ENCODE data around the gene GOLGA8J.
"Not testable (repeated sequence)": the region's sequence is repeated elsewhere in the genome, so short reads cannot be mapped to it uniquely, and the experiment has no call there.

The GOLGA8J gene

GRCh38 chr15:30042556-30042955, 40.2 kb upstream of the GOLGA8J start:
- ChIA-PET CTCF (interaction anchor here (0.9 to 1.7 kb wide), 2 partner anchors 9 to 117 kb away, joined by 3 to 5 read pairs; no protein-coding TSS in a partner anchor), POLR2A (no interaction called here)
- no peak for DNase-seq (ENCODE audit: extremely low spot score)
- no peak for TF ChIP-seq ELF4 (IDR thresholded peaks at IDR 0.05)
- TF ChIP-seq FOXM1 (IDR thresholded peaks at IDR 0.05; ENCODE audit: borderline replicate concordance) = no peak
- TF ChIP-seq NFRKB (IDR thresholded peaks at IDR 0.05) = no peak
- no peak for TF ChIP-seq FOXA1 (IDR thresholded peaks at IDR 0.05)
- no peak for TF ChIP-seq HDGF (IDR thresholded peaks at IDR 0.05; ENCODE audit: borderline replicate concordance)
- TF ChIP-seq PKNOX1 (IDR thresholded peaks at IDR 0.05) = no peak
- TF ChIP-seq CTBP1 (IDR thresholded peaks at IDR 0.05; ENCODE audit: borderline replicate concordance) = no peak

- no peak for DNase-seq (ENCODE audit: extremely low spot score)
- TF ChIP-seq SUZ12 (IDR thresholded peaks at IDR 0.05) (no peak), ELF4 (IDR thresholded peaks at IDR 0.05) (no peak), ZNF384 (IDR thresholded peaks at IDR 0.05) (no peak), SP1 (IDR thresholded peaks at IDR 0.05) (no peak), NFRKB (IDR thresholded peaks at IDR 0.05) (no peak), ARNT (IDR thresholded peaks at IDR 0.05) (no peak), TARDBP (IDR thresholded peaks at IDR 0.05) (no peak), BHLHE40 (IDR thresholded peaks at IDR 0.05; ENCODE audit: borderline replicate concordance) (no peak)
- CTCF ChIA-PET = interaction anchor here (0.9 to 1.7 kb wide), 2 partner anchors 9 to 117 kb away, joined by 3 to 5 read pairs; no protein-coding TSS in a partner anchor
- POLR2A ChIA-PET = no interaction called here
Measured at GRCh38 chr15:30043211-30043655, 39.5 kb upstream of the GOLGA8J start.

GRCh38 chr15:30044377-30044776, 38.4 kb upstream of the GOLGA8J start:
- DNase-seq (ENCODE audit: extremely low spot score) = no peak
- POLR2A ChIA-PET = no interaction called here
- TF ChIP-seq TARDBP (IDR thresholded peaks at IDR 0.05) (no peak), ELF4 (IDR thresholded peaks at IDR 0.05) (no peak), CTBP1 (IDR thresholded peaks at IDR 0.05; ENCODE audit: borderline replicate concordance) (no peak), HDGF (IDR thresholded peaks at IDR 0.05; ENCODE audit: borderline replicate concordance) (no peak), FOXA1 (IDR thresholded peaks at IDR 0.05) (no peak), SP1 (IDR thresholded peaks at IDR 0.05) (no peak), PKNOX1 (IDR thresholded peaks at IDR 0.05) (no peak), ZNF384 (IDR thresholded peaks at IDR 0.05) (no peak), FOXM1 (IDR thresholded peaks at IDR 0.05; ENCODE audit: borderline replicate concordance) (no peak)
- CTCF ChIA-PET = no interaction called here

GRCh38 chr15:30044826-30045225, 37.9 kb upstream of the GOLGA8J start:
- POLR2A ChIA-PET; DNase-seq (ENCODE audit: extremely low spot score); CTCF ChIA-PET: not testable (repeated sequence)

GRCh38 chr15:30045248-30046041, 37.3 kb upstream of the GOLGA8J start:
- DNase-seq (ENCODE audit: extremely low spot score); CTCF ChIA-PET; POLR2A ChIA-PET: not testable (repeated sequence)

- ChIA-PET CTCF (no interaction called here), POLR2A (no interaction called here)
- TF ChIP-seq ELF4 (IDR thresholded peaks at IDR 0.05) = no peak
- no peak for TF ChIP-seq CTBP1 (IDR thresholded peaks at IDR 0.05; ENCODE audit: borderline replicate concordance)
- no peak for TF ChIP-seq FOXM1 (IDR thresholded peaks at IDR 0.05; ENCODE audit: borderline replicate concordance)
- TF ChIP-seq ZNF384 (IDR thresholded peaks at IDR 0.05) = no peak
- TF ChIP-seq TARDBP (IDR thresholded peaks at IDR 0.05) = no peak
- TF ChIP-seq NFRKB (IDR thresholded peaks at IDR 0.05) = no peak
- TF ChIP-seq ARNT (IDR thresholded peaks at IDR 0.05) = no peak
- TF ChIP-seq SUZ12 (IDR thresholded peaks at IDR 0.05) = no peak
- no peak for TF ChIP-seq FOXA1 (IDR thresholded peaks at IDR 0.05)
- no peak for TF ChIP-seq LEF1 (IDR thresholded peaks at IDR 0.05; ENCODE audit: borderline replicate concordance)
- TF ChIP-seq BHLHE40 (IDR thresholded peaks at IDR 0.05; ENCODE audit: borderline replicate concordance) = no peak
- DNase-seq (ENCODE audit: extremely low spot score) = no peak
Measured at GRCh38 chr15:30046430-30046829, 36.3 kb upstream of the GOLGA8J start.

GRCh38 chr15:30055604-30056003, 27.2 kb upstream of the GOLGA8J start:
- POLR2A ChIA-PET = no interaction called here
- no peak for DNase-seq (ENCODE audit: extremely low spot score)
- TF ChIP-seq PKNOX1 (IDR thresholded peaks at IDR 0.05) (no peak), FOXK2 (IDR thresholded peaks at IDR 0.05) (no peak), ZNF384 (IDR thresholded peaks at IDR 0.05) (no peak), SUZ12 (IDR thresholded peaks at IDR 0.05) (no peak), FOXA1 (IDR thresholded peaks at IDR 0.05) (no peak), ELF4 (IDR thresholded peaks at IDR 0.05) (no peak), ARNT (IDR thresholded peaks at IDR 0.05) (no peak), TARDBP (IDR thresholded peaks at IDR 0.05) (no peak), HDGF (IDR thresholded peaks at IDR 0.05; ENCODE audit: borderline replicate concordance) (no peak), LEF1 (IDR thresholded peaks at IDR 0.05; ENCODE audit: borderline replicate concordance) (no peak), BHLHE40 (IDR thresholded peaks at IDR 0.05; ENCODE audit: borderline replicate concordance) (no peak), FOXM1 (IDR thresholded peaks at IDR 0.05; ENCODE audit: borderline replicate concordance) (no peak), NFRKB (IDR thresholded peaks at IDR 0.05) (no peak), CTBP1 (IDR thresholded peaks at IDR 0.05; ENCODE audit: borderline replicate concordance) (no peak), L3MBTL2 (conservative IDR thresholded peaks at IDR 0.05) (no peak), SP1 (IDR thresholded peaks at IDR 0.05) (no peak)
- CTCF ChIA-PET = no interaction called here
